Endothelial cell of umbilical vein (primary cell): ENCODE results near the gene NTN4. TPM values are rescaled to one million over a fixed set of nuclear protein-coding genes. Genes with fewer than 3 reads are reported as not detected.

Source experiments
- BruUV-seq: library from RNA; stranded (reverse); fragments of 400-500 nt; replicated peaks from 2 replicates; lab custom pipeline; 2021; lab: Mats Ljungman, UMichigan
- CTCF ChIA-PET: fragments of 300-600, 350-600 bp; sonication (Branson Sonifier 250); formaldehyde crosslinking; loops from one replicate; lab custom pipeline; 2021; ENCODE audit warnings: antibody characterized with exemption, inconsistent platforms; lab: Charles Lee
- POLR2A ChIA-PET: fragments of 300-600, 350-600 bp; sonication (Branson Sonifier 250); formaldehyde crosslinking; loops from one replicate; lab custom pipeline; 2021; ENCODE audit warnings: antibody characterized with exemption, inconsistent platforms; lab: Charles Lee
- DNase-seq: peaks from one replicate; pipeline ENCODE4 v3.0.0-alpha.2; 2011; ENCODE audit warnings: low read depth, low spot score
- FAIRE-seq: peaks from 2 replicates; lab custom pipeline; 2011; peaks lifted over from hg19 to GRCh38; lab: Jason Lieb, UNC
- H2AFZ ChIP-seq: 2 replicates; pipeline ENCODE4 v1.6.0; 2012; ENCODE audit warnings: low read depth, low read length, control low read depth, inconsistent platforms
- H3K27ac ChIP-seq: 2 replicates; pipeline ENCODE4 v1.5.1; 2011; ENCODE audit warnings: low read depth, mild to moderate bottlenecking, control low read depth, low read length, moderate library complexity; ENCODE audit not compliant: insufficient read depth
- H3K27me3 ChIP-seq, 2 experiments: 2 replicates each; pipeline versions ENCODE4 v1.6.0 to v1.6.1; 2011; ENCODE audit warnings: low read length in 2 of 2, mixed read lengths in 1 of 2; ENCODE audit not compliant: control insufficient read depth in 2 of 2, insufficient read depth in 2 of 2
- H3K36me3 ChIP-seq, 2 experiments: 2 replicates in 1 of 2; 3 replicates in 1 of 2; pipeline ENCODE4 v1.5.1; 2011; ENCODE audit warnings: low read length in 2 of 2, mild to moderate bottlenecking in 1 of 2, moderate library complexity in 1 of 2; ENCODE audit not compliant: control insufficient read depth in 2 of 2, insufficient read depth in 2 of 2; ENCODE audit errors: extremely low read depth in 1 of 2
- H3K4me1 ChIP-seq: 3 replicates; pipeline ENCODE4 v1.5.1; 2011; ENCODE audit warnings: mild to moderate bottlenecking, low read length; ENCODE audit not compliant: control insufficient read depth, insufficient read depth; ENCODE audit errors: extremely low read depth
- H3K4me2 ChIP-seq: 2 replicates; pipeline ENCODE4 v1.6.1; 2011; ENCODE audit warnings: low read length, control low read depth, mixed read lengths; ENCODE audit not compliant: insufficient read depth
- H3K4me3 ChIP-seq, 3 experiments: fragments of 200-600 bp in 1 of 3; sonication (generic), shearing (Covaris generic) in 1 of 3; replicated peaks in 1 of 3; 2 replicates each; pipeline ENCODE4 v1.5.1; 2011 to 2016; ENCODE audit warnings: control low read depth in 3 of 3, low read length in 3 of 3, mild to moderate bottlenecking in 2 of 3, inconsistent platforms in 1 of 3, low read depth in 1 of 3, moderate library complexity in 1 of 3; ENCODE audit not compliant: insufficient read depth in 1 of 3
- H3K79me2 ChIP-seq: 2 replicates; pipeline ENCODE4 v1.6.0; 2012; ENCODE audit warnings: low read length, inconsistent platforms; ENCODE audit not compliant: control insufficient read depth, insufficient read depth
- H3K9ac ChIP-seq: replicated peaks from 2 replicates; pipeline ENCODE3; 2011; ENCODE audit warnings: low read length, control low read depth; ENCODE audit not compliant: insufficient read depth; ENCODE audit errors: extremely low read depth
- H3K9me1 ChIP-seq: replicated peaks from 3 replicates; pipeline ENCODE4 v1.6.0; 2011; ENCODE audit warnings: mild to moderate bottlenecking, low read length; ENCODE audit not compliant: control insufficient read depth, insufficient read depth; ENCODE audit errors: extremely low read depth
- H3K9me3 ChIP-seq: replicated peaks from 2 replicates; pipeline ENCODE4 v1.5.1; 2012; ENCODE audit warnings: low read length, inconsistent platforms; ENCODE audit not compliant: control insufficient read depth, insufficient read depth
- H4K20me1 ChIP-seq: replicated peaks from 2 replicates; pipeline ENCODE3; 2011; ENCODE audit warnings: mild to moderate bottlenecking, low read length; ENCODE audit not compliant: control insufficient read depth, insufficient read depth; ENCODE audit errors: extremely low read depth
- EZH2 ChIP-seq: IDR thresholded peaks from 2 replicates; pipeline ENCODE4 v1.6.1; 2012; ENCODE audit warnings: borderline replicate concordance, low read depth, mild to moderate bottlenecking, moderate library complexity, low read length, inconsistent platforms; ENCODE audit not compliant: severe bottlenecking
- FOS ChIP-seq: IDR thresholded peaks from 2 replicates; pipeline ENCODE4 v1.6.1; 2011; ENCODE audit warnings: mild to moderate bottlenecking, low read length, moderate library complexity, borderline replicate concordance; ENCODE audit not compliant: insufficient read depth
- GATA2 ChIP-seq: IDR thresholded peaks from 2 replicates; pipeline ENCODE4 v1.7.0; 2011; ENCODE audit warnings: low read depth, mild to moderate bottlenecking, moderate library complexity, mixed read lengths, low read length; ENCODE audit not compliant: insufficient read length, insufficient read depth
- JUN ChIP-seq: IDR thresholded peaks from 2 replicates; pipeline ENCODE4 v1.6.1; 2011; ENCODE audit warnings: borderline replicate concordance, low read depth; ENCODE audit not compliant: insufficient read length, insufficient read depth
- MYC ChIP-seq: IDR thresholded peaks from one replicate; pipeline ENCODE4 v1.6.1; 2011; ENCODE audit warnings: mild to moderate bottlenecking, low read depth, low read length
- POLR2A ChIP-seq: IDR thresholded peaks from 2 replicates; pipeline ENCODE4 v1.6.1; 2012; ENCODE audit warnings: low read depth, mild to moderate bottlenecking, control low read depth, low read length
- POLR2AphosphoS5 ChIP-seq: IDR thresholded peaks from 2 replicates; pipeline ENCODE4 v1.6.1; 2012; ENCODE audit warnings: low read depth, mild to moderate bottlenecking, control low read depth, low read length, moderate library complexity; ENCODE audit not compliant: insufficient read depth
- dilution Hi-C: fragments of 300-500 bp; cut with MboI; formaldehyde crosslinking; loops from one replicate; pipeline ENCODE4 v1.15.0; 2019; ENCODE audit warnings: low sequenced_read_pairs; ENCODE audit not compliant: extremely low pct_ligation_motif_present
- intact Hi-C: fragments of 100-400 bp; cut with micrococcal nuclease; formaldehyde crosslinking; loops from one replicate; pipeline ENCODE4 v1.10.0; 2022
- polyA plus RNA-seq, 4 experiments: library from polyadenylated mRNA; depleted of rRNA in 3 of 4; stranded (reverse) in 3 of 4; unstranded in 1 of 4; fragments of >200 nt; gene quantifications; 2 replicates each; pipeline versions ENCODE4 v1.2.1 to v1.2.3, GENCODE V29; 2011 to 2012; ENCODE audit warnings: missing spikeins in 1 of 4
- total RNA-seq: library from RNA; stranded (reverse); gene quantifications from 2 replicates; pipeline ENCODE4 v1.2.3, GENCODE V29; 2021
- TF ChIP-seq, protein P1 (sequence below), 2 donors: IDR thresholded peaks; 1 replicate in 1 of 2; 2 replicates in 1 of 2; pipeline ENCODE4 v1.5.1; 2011; ENCODE audit warnings: low read length in 2 of 2, mild to moderate bottlenecking in 2 of 2, moderate library complexity in 2 of 2, control low read depth in 1 of 2, inconsistent platforms in 1 of 2, low read depth in 1 of 2; ENCODE audit not compliant: insufficient read depth in 1 of 2; ENCODE audit errors: extremely low read depth in 1 of 2
- TF ChIP-seq, protein P2 (sequence below): IDR thresholded peaks from 2 replicates; pipeline ENCODE4 v1.6.1; 2011; ENCODE audit not compliant: insufficient read depth, insufficient read length

Gene NTN4
- total and polyA plus RNA-seq, 2 donors (not counting 3 experiments of a cell fraction or from before 2014, with no cell fraction given): 120 to 317 TPM

DNA sequence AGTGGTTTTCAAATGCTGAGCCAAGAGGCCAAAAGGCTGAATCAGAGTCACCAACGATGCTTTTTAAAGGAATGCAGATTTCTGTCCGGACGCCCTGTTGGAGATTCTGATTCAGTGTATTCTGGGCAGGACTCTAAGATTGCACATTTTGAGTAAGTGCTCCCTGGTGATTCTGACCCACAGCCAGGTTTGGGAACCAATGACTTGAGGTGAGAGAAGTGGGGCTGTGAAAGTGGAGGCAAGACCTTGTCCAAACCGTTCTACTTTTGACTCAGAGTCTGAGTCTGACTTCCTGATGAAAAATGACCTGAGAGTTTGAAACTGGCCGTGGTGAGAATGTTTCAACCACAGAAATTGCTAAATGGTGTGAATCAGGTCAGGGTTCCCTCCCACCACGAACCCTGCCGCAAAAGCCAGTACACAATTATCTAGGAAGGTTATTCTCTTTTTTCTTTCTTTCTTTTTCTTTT is 90.2 kb downstream of the NTN4 start:
- Histone ChIP-seq H3K4me3 (no peak overlapping the region), H4K20me1 (no peaks in the 10 kb centered on the region), H3K27me3 (no peaks in the 10 kb centered on the region), H3K36me3 (peaks cover 0 to 8% of the 10 kb centered on the region in 2 experiments), H3K4me1 (no peaks in the 10 kb centered on the region), H3K4me2 (no peak overlapping the region), H3K27ac (no peak overlapping the region), H3K9me1 (no peaks in the 10 kb centered on the region), H3K79me2 (no peaks in the 10 kb centered on the region), H2AFZ (no peak overlapping the region), H3K9ac (no peak overlapping the region), H3K9me3 (no peaks in the 10 kb centered on the region)
- ChIA-PET CTCF (no interaction called here), POLR2A (no interaction called here)
- dilution Hi-C loops (no loop called here), intact Hi-C loops (no loop called here)
- no peak for DNase-seq
- TF ChIP-seq MYC (no peak), FOS (no peak), JUN (no peak), POLR2A (no peak), GATA2 (no peak), POLR2AphosphoS5 (no peak), EZH2 (no peak)
- TF ChIP-seq, protein P1, sequence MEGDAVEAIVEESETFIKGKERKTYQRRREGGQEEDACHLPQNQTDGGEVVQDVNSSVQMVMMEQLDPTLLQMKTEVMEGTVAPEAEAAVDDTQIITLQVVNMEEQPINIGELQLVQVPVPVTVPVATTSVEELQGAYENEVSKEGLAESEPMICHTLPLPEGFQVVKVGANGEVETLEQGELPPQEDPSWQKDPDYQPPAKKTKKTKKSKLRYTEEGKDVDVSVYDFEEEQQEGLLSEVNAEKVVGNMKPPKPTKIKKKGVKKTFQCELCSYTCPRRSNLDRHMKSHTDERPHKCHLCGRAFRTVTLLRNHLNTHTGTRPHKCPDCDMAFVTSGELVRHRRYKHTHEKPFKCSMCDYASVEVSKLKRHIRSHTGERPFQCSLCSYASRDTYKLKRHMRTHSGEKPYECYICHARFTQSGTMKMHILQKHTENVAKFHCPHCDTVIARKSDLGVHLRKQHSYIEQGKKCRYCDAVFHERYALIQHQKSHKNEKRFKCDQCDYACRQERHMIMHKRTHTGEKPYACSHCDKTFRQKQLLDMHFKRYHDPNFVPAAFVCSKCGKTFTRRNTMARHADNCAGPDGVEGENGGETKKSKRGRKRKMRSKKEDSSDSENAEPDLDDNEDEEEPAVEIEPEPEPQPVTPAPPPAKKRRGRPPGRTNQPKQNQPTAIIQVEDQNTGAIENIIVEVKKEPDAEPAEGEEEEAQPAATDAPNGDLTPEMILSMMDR (IDR thresholded peaks at IDR 0.05; ENCODE audit: extremely low read depth in 1 of 2, insufficient read depth in 1 of 2, low read depth in 1 of 2, low read length in 2 of 2): no peak
- TF ChIP-seq, protein P2, sequence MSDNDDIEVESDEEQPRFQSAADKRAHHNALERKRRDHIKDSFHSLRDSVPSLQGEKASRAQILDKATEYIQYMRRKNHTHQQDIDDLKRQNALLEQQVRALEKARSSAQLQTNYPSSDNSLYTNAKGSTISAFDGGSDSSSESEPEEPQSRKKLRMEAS: no peak
- no peak for FAIRE-seq
- BruUV-seq: no TSS peak
